Measurements from ENCODE around the gene TTBK1. TPM values are rescaled to one million over a fixed set of nuclear protein-coding genes. Genes with fewer than 3 reads are reported as not detected.

The TTBK1 gene
- total RNA-seq, 1 experiment from 2014 or later = 0.61 TPM

DNA sequence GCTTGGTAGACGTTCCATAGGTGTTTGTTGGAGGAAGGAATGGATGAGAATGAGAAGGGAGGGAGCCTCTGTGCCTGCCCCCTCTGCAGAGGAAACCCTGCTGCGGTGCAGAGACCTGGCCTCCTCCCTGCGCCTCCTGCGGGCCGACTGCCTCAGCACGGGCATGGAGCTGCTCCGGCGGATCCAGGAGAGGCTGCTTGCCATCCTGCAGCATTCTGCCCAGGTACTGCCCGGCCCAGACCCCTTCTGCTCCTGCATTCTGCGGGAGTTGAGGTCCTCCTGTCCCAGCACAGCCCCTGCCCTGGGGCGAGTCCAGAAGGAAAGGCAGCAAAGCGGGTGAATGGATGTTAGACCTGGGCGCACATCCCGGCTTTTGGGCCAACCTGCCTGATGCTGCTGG lies 20.1 kb upstream of the TTBK1 start:
- Histone ChIP-seq H3K9me3 (no peaks in the 10 kb centered on the region), H3K27me3 (replicated peaks; ENCODE audit: control insufficient read depth, insufficient read depth, low read length) (no peaks in the 10 kb centered on the region), H3K36me3 (ENCODE audit: control insufficient read depth, insufficient read depth, low read length) (no peaks in the 10 kb centered on the region), H3K4me3 (ENCODE audit: low read depth, low read length) (no peak overlapping the region), H3K4me1 (peaks cover 2% of the 10 kb centered on the region; the same call in 1 of the 2 replicates)
- Mint-ChIP-seq H3K4me1 (ENCODE audit: low read depth, unreplicated experiment) (no peaks in the 10 kb centered on the region), H3K27ac (ENCODE audit: unreplicated experiment) (no peak overlapping the region), H3K9me3 (ENCODE audit: unreplicated experiment) (no peaks in the 10 kb centered on the region), H3K4me3 (ENCODE audit: unreplicated experiment) (no peak overlapping the region), H3K36me3 (ENCODE audit: insufficient read depth, unreplicated experiment) (peaks cover 15% of the 10 kb centered on the region), H3K27me3 (ENCODE audit: insufficient read depth, unreplicated experiment) (no peaks in the 10 kb centered on the region)
- BruUV-seq (replicated peaks) = no TSS peak
- ChIA-PET CTCF (no interaction called here), POLR2A (no interaction called here)
- intact Hi-C loops (cut with micrococcal nuclease; ENCODE audit: unreplicated experiment) = no loop called here
- TF ChIP-seq CTCF (IDR thresholded peaks at IDR 0.05; ENCODE audit: insufficient read depth in 1 of 2, low read depth in 1 of 2, low read length in 1 of 2, severe bottlenecking in 1 of 2, unreplicated experiment in 1 of 2) = no peak
- no peak for DNase-seq

GRCh38 chr6:43226192-43226851 lies 17.0 kb upstream of the TTBK1 start:
- no peaks in the 10 kb centered on the region for H3K36me3 ChIP-seq (ENCODE audit: control insufficient read depth, insufficient read depth, low read length)
- no peak for TF ChIP-seq CTCF (IDR thresholded peaks at IDR 0.05; ENCODE audit: insufficient read depth in 1 of 2, low read depth in 1 of 2, low read length in 1 of 2, severe bottlenecking in 1 of 2, unreplicated experiment in 1 of 2)
- no peak for DNase-seq
- H3K27me3 ChIP-seq (replicated peaks; ENCODE audit: control insufficient read depth, insufficient read depth, low read length) = no peaks in the 10 kb centered on the region
- Mint-ChIP-seq H3K27ac (ENCODE audit: unreplicated experiment) (no peak overlapping the region), H3K9me3 (ENCODE audit: unreplicated experiment) (no peaks in the 10 kb centered on the region), H3K27me3 (ENCODE audit: insufficient read depth, unreplicated experiment) (peaks cover under 1% of the 10 kb centered on the region), H3K4me1 (ENCODE audit: low read depth, unreplicated experiment) (peaks cover 5% of the 10 kb centered on the region), H3K36me3 (ENCODE audit: insufficient read depth, unreplicated experiment) (peaks cover 9% of the 10 kb centered on the region), H3K4me3 (ENCODE audit: unreplicated experiment) (no peak overlapping the region)
- H3K4me1 ChIP-seq = peaks cover 11% of the 10 kb centered on the region
- CTCF ChIA-PET = no interaction called here
- POLR2A ChIA-PET = no interaction called here
- no peak overlapping the region for H3K4me3 ChIP-seq (ENCODE audit: low read depth, low read length)
- intact Hi-C loops (cut with micrococcal nuclease; ENCODE audit: unreplicated experiment) = loop anchor here (5.0 kb wide), 1 partner anchor 54 kb away; the partner anchor contains the start of gene SRF
- H3K9me3 ChIP-seq = no peaks in the 10 kb centered on the region
- BruUV-seq (replicated peaks) = no TSS peak

DNA sequence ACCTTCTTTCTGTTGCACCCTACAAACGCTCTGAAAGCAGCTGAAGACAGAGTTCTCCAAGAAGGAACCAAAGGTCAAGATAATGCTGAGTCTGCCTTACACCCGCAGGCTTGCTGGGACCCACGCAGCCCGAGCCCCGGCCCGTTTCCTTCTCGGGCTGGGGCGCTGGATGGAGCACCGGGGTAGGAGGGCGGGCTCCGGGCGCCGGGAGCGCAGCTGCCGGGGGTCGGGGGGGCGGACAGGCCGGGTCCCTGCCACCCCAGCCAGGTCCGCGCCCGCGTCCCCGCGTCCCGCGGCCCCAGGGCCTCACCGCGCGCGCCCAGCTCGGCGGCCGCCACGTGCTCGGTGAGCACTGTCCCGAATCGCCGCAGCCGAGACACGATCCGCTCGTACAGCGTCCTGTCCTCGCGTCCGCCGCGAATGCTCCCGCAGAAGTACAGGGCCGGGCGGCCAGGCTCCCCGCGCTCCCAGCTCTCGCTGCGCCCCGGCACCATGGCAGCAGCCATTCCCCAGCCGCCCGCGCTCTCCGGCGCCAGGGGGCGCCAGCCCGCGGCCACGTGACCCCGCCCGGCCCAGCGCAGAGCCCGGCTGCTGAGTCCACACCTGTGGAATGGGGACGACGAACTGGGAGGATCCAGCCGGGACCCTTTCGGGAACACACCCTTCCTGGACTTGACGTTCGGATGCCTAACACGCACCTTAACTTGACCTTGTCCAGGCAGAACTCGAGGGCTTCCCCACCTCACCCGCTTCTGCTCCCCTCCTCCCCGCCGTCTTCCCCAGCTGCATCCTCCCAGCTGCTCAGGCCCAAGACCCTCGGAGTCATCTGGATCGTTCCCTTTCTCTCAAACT lies 14.1 kb upstream of the TTBK1 start, which contains the start of gene DNPH1:
Gene DNPH1 (minus strand): TSS at position 531 of the 852 bp plus-strand sequence. CDS start 25 bp downstream, at position 506.
- H3K9me3 Mint-ChIP-seq (ENCODE audit: unreplicated experiment) = no peaks in the 10 kb centered on the region
- peaks cover 5% of the 10 kb centered on the region for H3K4me1 Mint-ChIP-seq (ENCODE audit: low read depth, unreplicated experiment)
- no peaks in the 10 kb centered on the region for H3K27me3 ChIP-seq (replicated peaks; ENCODE audit: control insufficient read depth, insufficient read depth, low read length)
- intact Hi-C loops (cut with micrococcal nuclease; ENCODE audit: unreplicated experiment) = loop anchor here (2.0 to 5.0 kb wide), 2 partner anchors 34 to 57 kb away; partner anchors contain the start of gene SRF
- peak within 1 kb of the TSS; percentile 75 for H3K27ac Mint-ChIP-seq (ENCODE audit: unreplicated experiment)
- TF ChIP-seq CTCF (IDR thresholded peaks at IDR 0.05; ENCODE audit: insufficient read depth in 1 of 2, low read depth in 1 of 2, low read length in 1 of 2, severe bottlenecking in 1 of 2, unreplicated experiment in 1 of 2) = peak; percentile 52 to 91
- ChIA-PET CTCF (interaction anchor here (0.6 to 2.2 kb wide), 16 partner anchors 8 to 277 kb away, joined by 3 to 19 read pairs (median 4); partner anchors contain the start of genes CUL9, PPP2R5D, TTBK1 and ZNF318), POLR2A (interaction anchor here (0.5 to 1.2 kb wide), 5 partner anchors 9 to 197 kb away, joined by 3 to 6 read pairs (median 3); partner anchors contain the start of gene CUL9)
- BruUV-seq (replicated peaks) = no TSS peak
- peak within 1 kb of the TSS; percentile 64 for H3K4me3 ChIP-seq (ENCODE audit: low read depth, low read length)
- H3K9me3 ChIP-seq = no peaks in the 10 kb centered on the region
- no peaks in the 10 kb centered on the region for H3K36me3 ChIP-seq (ENCODE audit: control insufficient read depth, insufficient read depth, low read length)
- H3K27me3 Mint-ChIP-seq (ENCODE audit: insufficient read depth, unreplicated experiment) = peaks cover 5% of the 10 kb centered on the region
- H3K4me3 Mint-ChIP-seq (ENCODE audit: unreplicated experiment) = peak within 1 kb of the TSS; percentile 74
- peak; percentile 73 to 91 for DNase-seq
- peaks cover 9% of the 10 kb centered on the region for H3K36me3 Mint-ChIP-seq (ENCODE audit: insufficient read depth, unreplicated experiment)
- peaks cover 11% of the 10 kb centered on the region for H3K4me1 ChIP-seq

All from Caco-2 (cell line).